IMR-90 (cell line): Measurements from ENCODE around the gene PCCB. TPM values are rescaled to one million over a fixed set of nuclear protein-coding genes. Genes with fewer than 3 reads are reported as not detected.
A peak's percentile ranks its signal among the peaks of the same experiment; 100 is the strongest.

Experiments
- ATAC-seq: fragments of 200-7000 bp; cut with Tn5 transposase; 2 replicates; pipeline ENCODE4 v1.9.1; 2020; ENCODE audit warnings: low read depth, mild to moderate bottlenecking, moderate library complexity
- BruUV-seq: library from RNA; stranded (reverse); fragments of 400-500 nt; replicated peaks from 2 replicates; lab custom pipeline; 2021; lab: Mats Ljungman, UMichigan
- CTCF ChIA-PET: fragments of 300-600 bp; formaldehyde crosslinking; extraction: SDS; loops from one replicate; lab custom pipeline; 2021; ENCODE audit warnings: antibody characterized with exemption; lab: Yijun Ruan, JAX
- POLR2A ChIA-PET: fragments of 300-600 bp; sonication (Branson Sonifier 250); formaldehyde crosslinking; loops from one replicate; lab custom pipeline; 2022; ENCODE audit warnings: antibody characterized with exemption; ENCODE audit not compliant: unreplicated experiment; lab: Charles Lee
- DNase-seq: peaks from one replicate; pipeline ENCODE4 v3.0.0; 2013
- H2AFZ ChIP-seq: replicated peaks from 2 replicates; pipeline ENCODE3; 2013; ENCODE audit warnings: low read length, mild to moderate bottlenecking; ENCODE audit not compliant: poor library complexity
- H2AK5ac ChIP-seq: 2 replicates; pipeline ENCODE4 v1.6.1; 2013; ENCODE audit warnings: low read depth, low read length, inconsistent platforms
- H2AK9ac ChIP-seq: replicated peaks from 2 replicates; pipeline ENCODE3; 2013; ENCODE audit warnings: mild to moderate bottlenecking, low read depth, low read length, moderate library complexity; ENCODE audit not compliant: poor library complexity
- H2BK120ac ChIP-seq: 2 replicates; pipeline ENCODE4 v1.6.1; 2013; ENCODE audit warnings: low read depth, low read length, inconsistent platforms
- H2BK15ac ChIP-seq: 3 replicates; pipeline ENCODE4 v1.6.1; 2013; ENCODE audit warnings: low read depth, low read length, inconsistent platforms
- H2BK20ac ChIP-seq: 2 replicates; pipeline ENCODE4 v1.6.1; 2013; ENCODE audit warnings: low read depth, mild to moderate bottlenecking, inconsistent platforms, low read length, moderate library complexity
- H2BK5ac ChIP-seq: 2 replicates; pipeline ENCODE4 v1.6.1; 2013; ENCODE audit warnings: mild to moderate bottlenecking, low read depth, low read length, inconsistent platforms; ENCODE audit not compliant: poor library complexity, severe bottlenecking
- H3K14ac ChIP-seq: replicated peaks from 2 replicates; pipeline ENCODE4 v1.6.1; 2013; ENCODE audit warnings: low read depth, low read length, inconsistent platforms
- H3K18ac ChIP-seq: 2 replicates; pipeline ENCODE4 v1.6.1; 2013; ENCODE audit warnings: low read depth, low read length, control low read depth
- H3K23ac ChIP-seq: 2 replicates; pipeline ENCODE4 v1.6.1; 2013; ENCODE audit warnings: low read depth, low read length, inconsistent platforms
- H3K27ac ChIP-seq: 2 replicates; pipeline ENCODE4 v1.5.1; 2013; ENCODE audit warnings: mild to moderate bottlenecking, control low read depth, low read length; ENCODE audit not compliant: insufficient read depth
- H3K27me3 ChIP-seq: 2 replicates; pipeline ENCODE4 v1.6.1; 2013; ENCODE audit warnings: low read length; ENCODE audit not compliant: control insufficient read depth, insufficient read depth
- H3K36me3 ChIP-seq: 2 replicates; pipeline ENCODE4 v1.6.1; 2013; ENCODE audit warnings: low read length, mixed read lengths; ENCODE audit not compliant: control insufficient read depth, insufficient read depth
- H3K4ac ChIP-seq: 2 replicates; pipeline ENCODE4 v1.6.1; 2013; ENCODE audit warnings: low read depth, low read length, inconsistent platforms
- H3K4me1 ChIP-seq: 2 replicates; pipeline ENCODE4 v1.6.1; 2013; ENCODE audit warnings: low read length, mixed read lengths; ENCODE audit not compliant: control insufficient read depth, insufficient read depth
- H3K4me2 ChIP-seq: 2 replicates; pipeline ENCODE4 v1.6.1; 2013; ENCODE audit warnings: low read depth, mild to moderate bottlenecking, control low read depth, low read length, moderate library complexity
- H3K4me3 ChIP-seq: 2 replicates; pipeline ENCODE4 v1.5.1; 2013; ENCODE audit warnings: low read depth, mild to moderate bottlenecking, control low read depth, low read length, moderate library complexity; ENCODE audit not compliant: insufficient read depth
- H3K56ac ChIP-seq: 2 replicates; pipeline ENCODE4 v1.6.1; 2013; ENCODE audit warnings: low read length, inconsistent platforms; ENCODE audit not compliant: insufficient read depth; ENCODE audit errors: extremely low read depth
- H3K79me1 ChIP-seq, 2 experiments: 2 replicates each; pipeline ENCODE4 v1.6.1; 2013; ENCODE audit warnings: low read length in 2 of 2, inconsistent platforms in 1 of 2, low read depth in 1 of 2
- H3K9ac ChIP-seq: 2 replicates; pipeline ENCODE4 v1.6.1; 2013; ENCODE audit warnings: low read depth, low read length, control low read depth
- H3K9me1 ChIP-seq: 2 replicates; pipeline ENCODE4 v1.6.1; 2013; ENCODE audit warnings: low read length, inconsistent platforms; ENCODE audit not compliant: insufficient read depth
- H3K9me3 ChIP-seq: 2 replicates; pipeline ENCODE4 v1.6.1; 2013; ENCODE audit warnings: low read length; ENCODE audit not compliant: control insufficient read depth, insufficient read depth
- H4K20me1 ChIP-seq: 2 replicates; pipeline ENCODE4 v1.6.1; 2013; ENCODE audit warnings: low read length, inconsistent platforms; ENCODE audit not compliant: insufficient read depth
- H4K5ac ChIP-seq: 2 replicates; pipeline ENCODE4 v1.6.1; 2013; ENCODE audit warnings: mild to moderate bottlenecking, low read depth, low read length, control low read depth
- H4K8ac ChIP-seq, 2 experiments: 2 replicates each; pipeline ENCODE4 v1.6.1; 2013; ENCODE audit warnings: low read depth in 2 of 2, low read length in 2 of 2, control low read depth in 1 of 2, inconsistent platforms in 1 of 2
- H4K91ac ChIP-seq: 2 replicates; pipeline ENCODE4 v1.6.1; 2013; ENCODE audit warnings: low read depth, low read length, inconsistent platforms; ENCODE audit not compliant: insufficient read depth
- BHLHE40 ChIP-seq: fragments of 150-350 bp; IDR thresholded peaks from 2 replicates; pipeline ENCODE4 v1.6.1; 2016; ENCODE audit warnings: mild to moderate bottlenecking, low read depth, low read length
- CEBPB ChIP-seq: IDR thresholded peaks from 2 replicates; pipeline ENCODE4 v1.6.1; 2012; ENCODE audit warnings: low read depth, low read length, improper control_type of control experiment
- CHD1 ChIP-seq: IDR thresholded peaks from 2 replicates; pipeline ENCODE4 v1.6.1; 2012; ENCODE audit warnings: low read depth, low read length, improper control_type of control experiment
- ELK1 ChIP-seq: fragments of 150-350 bp; IDR thresholded peaks from 2 replicates; pipeline ENCODE4 v1.6.1; 2016; ENCODE audit warnings: low read depth, mild to moderate bottlenecking, low read length, moderate library complexity, borderline replicate concordance
- FOS ChIP-seq: fragments of 150-350 bp; IDR thresholded peaks from 2 replicates; pipeline ENCODE4 v1.6.1; 2016; ENCODE audit warnings: low read depth, low read length
- MAFK ChIP-seq: IDR thresholded peaks from 2 replicates; pipeline ENCODE4 v1.6.1; 2012; ENCODE audit warnings: low read depth, low read length, improper control_type of control experiment
- MAZ ChIP-seq: IDR thresholded peaks from 2 replicates; pipeline ENCODE4 v1.6.1; 2012; ENCODE audit warnings: low read depth, mild to moderate bottlenecking, low read length, improper control_type of control experiment, moderate library complexity, borderline replicate concordance
- RCOR1 ChIP-seq: IDR thresholded peaks from 2 replicates; pipeline ENCODE4 v1.6.1; 2012; ENCODE audit warnings: mild to moderate bottlenecking, low read length, improper control_type of control experiment; ENCODE audit not compliant: insufficient replicate concordance
- RFX5 ChIP-seq: IDR thresholded peaks from 2 replicates; pipeline ENCODE4 v1.8.0; 2012; ENCODE audit warnings: low read depth, mild to moderate bottlenecking, low read length, moderate library complexity
- WGBS, 2 experiments: methylation state at CpG; one replicate each; pipeline versions ENCODE4 v1.1.5 to v1.1.7; 2013; ENCODE audit warnings: missing lambda C conversion rate in 2 of 2; ENCODE audit not compliant: insufficient read length in 1 of 2; ENCODE audit errors: extremely low coverage in 2 of 2; 5-methylcytosine and 5-hydroxymethylcytosine counted together
- dilution Hi-C: fragments of 300-500 bp; cut with HindIII; formaldehyde crosslinking; loops from one replicate; pipeline ENCODE4 v1.14.3; 2018; ENCODE audit warnings: low sequenced_read_pairs; ENCODE audit not compliant: unreplicated experiment
- in situ Hi-C: fragments of 300-500 bp; cut with MboI; formaldehyde crosslinking; loops from 3 replicates; pipeline ENCODE4 v1.14.3; 2019; ENCODE audit warnings: low sequenced_read_pairs, inconsistent platforms, mixed read lengths
- intact Hi-C: fragments of 100-400 bp; cut with micrococcal nuclease; formaldehyde crosslinking; loops from 2 replicates; pipeline ENCODE4 v1.10.0; 2022
- polyA plus RNA-seq, 3 experiments: library from polyadenylated mRNA; depleted of rRNA; stranded (reverse); fragments of >200 nt; gene quantifications; 2 replicates each; pipeline ENCODE4 v1.2.3, GENCODE V29; 2012; ENCODE audit warnings: low replicate concordance in 1 of 3
- total RNA-seq: library from RNA; depleted of rRNA; stranded (reverse); fragments of >200 nt; gene quantifications from 2 replicates; pipeline ENCODE4 v1.2.3, GENCODE V29; 2012

The PCCB gene
- total and polyA plus RNA-seq, 2 of the 4 experiments (the other 2 are of a cell fraction), result 40.5 to 76.2 TPM

DNA sequence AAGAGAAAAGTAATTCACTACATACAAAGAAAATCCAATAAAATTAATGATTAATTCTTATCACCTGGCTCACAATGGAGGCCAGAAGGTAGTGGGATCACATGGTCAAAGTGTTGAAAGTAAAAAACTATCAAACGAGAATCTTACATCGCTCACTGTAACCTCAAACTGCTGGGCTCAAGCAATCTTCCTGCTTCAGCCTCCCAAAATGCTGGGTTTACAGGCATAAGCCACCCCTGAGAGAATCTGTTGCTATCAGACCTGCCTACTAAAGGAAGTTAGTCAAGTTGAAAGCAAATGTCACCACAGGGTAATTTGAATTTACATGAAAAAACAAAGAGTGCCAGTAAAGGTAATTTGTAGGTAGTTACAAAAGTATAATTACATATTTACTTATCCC is 103.3 kb downstream of the PCCB start:
- H2AK5ac ChIP-seq, result no peak overlapping the region
- H2BK20ac ChIP-seq, result no peak overlapping the region
- CTCF ChIA-PET, result no interaction called here
- TF ChIP-seq FOS, result no peak
- no peak for TF ChIP-seq MAZ
- no peak for TF ChIP-seq ELK1
- TF ChIP-seq CHD1, result no peak
- TF ChIP-seq CEBPB, result no peak
- TF ChIP-seq MAFK, result no peak
- no peak for TF ChIP-seq BHLHE40
- TF ChIP-seq RFX5, result no peak
- no peak for TF ChIP-seq RCOR1
- H3K79me1 ChIP-seq, result peaks cover 0 to 17% of the 10 kb centered on the region in 2 experiments; a peak in 2 of 4 replicates
- no peak overlapping the region for H3K23ac ChIP-seq
- no TSS peak for BruUV-seq
- H2AFZ ChIP-seq, result no peak overlapping the region
- POLR2A ChIA-PET, result no interaction called here
- ATAC-seq (no peak), DNase-seq (no peak)
- no peak overlapping the region for H3K18ac ChIP-seq
- no peak overlapping the region for H3K4ac ChIP-seq
- H3K4me3 ChIP-seq, result no peak overlapping the region
- no peaks in the 10 kb centered on the region for H3K9me3 ChIP-seq
- no peaks in the 10 kb centered on the region for H3K27me3 ChIP-seq
- WGBS, 2 experiments, result no CpG with 5 or more reads among the region's 2 CpGs
- no peak overlapping the region for H3K4me2 ChIP-seq
- H3K9ac ChIP-seq, result no peak overlapping the region
- H4K5ac ChIP-seq, result peak overlapping the region; percentile 20; the same call in 1 of the 2 replicates
- no peak overlapping the region for H2AK9ac ChIP-seq
- in situ Hi-C loops (no loop called here), intact Hi-C loops (loop anchor here (10.0 kb wide), 1 partner anchor 51 kb away; no protein-coding TSS in a partner anchor), dilution Hi-C loops (no loop called here)
- no peak overlapping the region for H3K56ac ChIP-seq
- H4K8ac ChIP-seq, result no peak overlapping the region
- H2BK15ac ChIP-seq, result no peak overlapping the region
- H3K27ac ChIP-seq, result no peak overlapping the region; the same call in 1 of the 2 replicates
- H4K91ac ChIP-seq, result no peak overlapping the region
- peaks cover 2% of the 10 kb centered on the region for H3K36me3 ChIP-seq
- peaks cover 10% of the 10 kb centered on the region for H3K4me1 ChIP-seq
- peaks cover 5% of the 10 kb centered on the region; the same call in 1 of the 2 replicates for H4K20me1 ChIP-seq
- H3K14ac ChIP-seq, result no peak overlapping the region
- H2BK5ac ChIP-seq, result no peak overlapping the region
- no peak overlapping the region for H2BK120ac ChIP-seq
- H3K9me1 ChIP-seq, result no peaks in the 10 kb centered on the region; the same call in none of the 2 replicates
